Effector memory CD8-positive, alpha-beta T cell (primary cell): ENCODE data around the gene RAB4A.
A peak's percentile ranks its signal among the peaks of the same experiment; 100 is the strongest.

Source experiments
- ATAC-seq: fragments of 150-1000 bp; cut with Tn5 transposase; replicated peaks from 2 replicates; pipeline ENCODE4 v1.10.0; 2021; ENCODE audit warnings: mild to moderate bottlenecking, moderate library complexity
- DNase-seq, 3 experiments: peaks; one replicate each; pipeline ENCODE4 v3.0.0; 2021
- H3K27ac Mint-ChIP-seq, 2 donors: one replicate each; pipeline ENCODE4 v1.8.0; 2022; ENCODE audit warnings: mild to moderate bottlenecking in 2 of 2, mixed read lengths in 2 of 2, moderate library complexity in 2 of 2
- H3K27me3 Mint-ChIP-seq, 2 donors: one replicate each; pipeline ENCODE4 v1.8.0; 2022; ENCODE audit warnings: mixed read lengths in 2 of 2
- H3K36me3 Mint-ChIP-seq: one replicate; pipeline ENCODE4 v1.8.0; 2022; ENCODE audit warnings: mild to moderate bottlenecking, moderate library complexity, mixed read lengths; ENCODE audit not compliant: insufficient read depth
- H3K4me1 Mint-ChIP-seq, 2 donors: one replicate each; pipeline ENCODE4 v1.8.0; 2022; ENCODE audit warnings: low read depth in 2 of 2, mixed read lengths in 2 of 2
- H3K4me3 Mint-ChIP-seq, 2 donors: one replicate each; pipeline ENCODE4 v1.8.0; 2022; ENCODE audit warnings: mild to moderate bottlenecking in 2 of 2, mixed read lengths in 2 of 2, moderate library complexity in 2 of 2
- H3K9me3 Mint-ChIP-seq, 2 donors: one replicate each; pipeline ENCODE4 v1.8.0; 2022; ENCODE audit warnings: mixed read lengths in 2 of 2

Gene RAB4A

GRCh38 chr1:229268505-229268904 lies 2.4 kb upstream of the RAB4A start:
- DNase-seq = no peak
- peaks cover 8% of the 10 kb centered on the region for H3K36me3 Mint-ChIP-seq
- no peaks in the 10 kb centered on the region for H3K27me3 Mint-ChIP-seq
- H3K4me3 Mint-ChIP-seq = no peak overlapping the region
- H3K4me1 Mint-ChIP-seq = peaks cover 15 to 23% of the 10 kb centered on the region in 2 donors
- no peak overlapping the region for H3K27ac Mint-ChIP-seq
- peaks cover 0 to 1% of the 10 kb centered on the region in 2 donors for H3K9me3 Mint-ChIP-seq
- no peak for ATAC-seq

- H3K27ac Mint-ChIP-seq = peak overlapping the region; percentile 85 to 92
- peaks cover 26 to 34% of the 10 kb centered on the region in 2 donors for H3K4me1 Mint-ChIP-seq
- DNase-seq (peak in 2 of 3 experiments; percentile 16), ATAC-seq (peak; percentile 67)
- peak overlapping the region; percentile 91 to 97 for H3K4me3 Mint-ChIP-seq
- H3K36me3 Mint-ChIP-seq = peaks cover 8% of the 10 kb centered on the region
- peaks cover 0 to 1% of the 10 kb centered on the region in 2 donors for H3K9me3 Mint-ChIP-seq
- no peaks in the 10 kb centered on the region for H3K27me3 Mint-ChIP-seq
Measured at GRCh38 chr1:229271448-229272159, 693 bp downstream of the RAB4A start.

GRCh38 chr1:229272164-229273158 lies 1.6 kb downstream of the RAB4A start:
- H3K4me3 Mint-ChIP-seq = peak overlapping the region; percentile 91 to 97
- H3K27me3 Mint-ChIP-seq = no peaks in the 10 kb centered on the region
- H3K27ac Mint-ChIP-seq = peak overlapping the region; percentile 85 to 92
- no peak for DNase-seq
- no peak for ATAC-seq
- peaks cover 8% of the 10 kb centered on the region for H3K36me3 Mint-ChIP-seq
- H3K4me1 Mint-ChIP-seq = peaks cover 26 to 31% of the 10 kb centered on the region in 2 donors
- no peaks in the 10 kb centered on the region for H3K9me3 Mint-ChIP-seq

GRCh38 chr1:229273507-229274232 lies 2.8 kb downstream of the RAB4A start:
- Mint-ChIP-seq H3K4me1 (peaks cover 26 to 31% of the 10 kb centered on the region in 2 donors), H3K9me3 (no peaks in the 10 kb centered on the region), H3K4me3 (no peak overlapping the region), H3K27ac (no peak overlapping the region), H3K27me3 (no peaks in the 10 kb centered on the region), H3K36me3 (peaks cover 8% of the 10 kb centered on the region)
- ATAC-seq (no peak), DNase-seq (no peak)

GRCh38 chr1:229275005-229275404 lies 4.1 kb downstream of the RAB4A start:
- Mint-ChIP-seq H3K4me1 (peaks cover 26 to 32% of the 10 kb centered on the region in 2 donors), H3K27ac (no peak overlapping the region), H3K36me3 (peaks cover 8% of the 10 kb centered on the region), H3K27me3 (no peaks in the 10 kb centered on the region), H3K9me3 (no peaks in the 10 kb centered on the region), H3K4me3 (no peak overlapping the region)
- no peak for ATAC-seq
- no peak for DNase-seq

- H3K36me3 Mint-ChIP-seq = no peaks in the 10 kb centered on the region
- peaks cover 28 to 43% of the 10 kb centered on the region in 2 donors for H3K4me1 Mint-ChIP-seq
- DNase-seq = no peak
- no peak overlapping the region for H3K4me3 Mint-ChIP-seq
- no peak overlapping the region for H3K27ac Mint-ChIP-seq
- no peaks in the 10 kb centered on the region for H3K9me3 Mint-ChIP-seq
- no peaks in the 10 kb centered on the region for H3K27me3 Mint-ChIP-seq
- no peak for ATAC-seq
Measured at GRCh38 chr1:229278120-229278741, 7.3 kb downstream of the RAB4A start.

- no peaks in the 10 kb centered on the region for H3K9me3 Mint-ChIP-seq
- no peak overlapping the region for H3K27ac Mint-ChIP-seq
- H3K36me3 Mint-ChIP-seq = no peaks in the 10 kb centered on the region
- H3K27me3 Mint-ChIP-seq = no peaks in the 10 kb centered on the region
- no peak for DNase-seq
- H3K4me1 Mint-ChIP-seq = peaks cover 26 to 44% of the 10 kb centered on the region in 2 donors
- ATAC-seq = no peak
- no peak overlapping the region for H3K4me3 Mint-ChIP-seq
Measured at GRCh38 chr1:229279242-229279641, 8.3 kb downstream of the RAB4A start.

- Mint-ChIP-seq H3K36me3 (no peaks in the 10 kb centered on the region), H3K4me3 (no peak overlapping the region)
Measured at GRCh38 chr1:229280037-229280828, 9.3 kb downstream of the RAB4A start.

GRCh38 chr1:229280921-229281320 lies 10.0 kb downstream of the RAB4A start:
- ATAC-seq = no peak
- no peaks in the 10 kb centered on the region for H3K36me3 Mint-ChIP-seq
- H3K9me3 Mint-ChIP-seq = no peaks in the 10 kb centered on the region
- H3K27me3 Mint-ChIP-seq = no peaks in the 10 kb centered on the region
- peak overlapping the region in 1 of 2 donors; percentile 4 for H3K4me3 Mint-ChIP-seq
- H3K4me1 Mint-ChIP-seq = peaks cover 28 to 47% of the 10 kb centered on the region in 2 donors
- no peak for DNase-seq
- H3K27ac Mint-ChIP-seq = no peak overlapping the region

More at GRCh38 chr1:229280037-229280828, 9.3 kb downstream of the RAB4A start:
- DNase-seq = no peak
- H3K27me3 Mint-ChIP-seq = no peaks in the 10 kb centered on the region
- H3K9me3 Mint-ChIP-seq = no peaks in the 10 kb centered on the region
- no peak overlapping the region for H3K27ac Mint-ChIP-seq
- ATAC-seq = no peak
- peaks cover 25 to 45% of the 10 kb centered on the region in 2 donors for H3K4me1 Mint-ChIP-seq

- Mint-ChIP-seq H3K4me1 (peaks cover 27 to 50% of the 10 kb centered on the region in 2 donors), H3K36me3 (no peaks in the 10 kb centered on the region), H3K4me3 (peak overlapping the region in 1 of 2 donors; percentile 4), H3K9me3 (no peaks in the 10 kb centered on the region), H3K27ac (no peak overlapping the region), H3K27me3 (no peaks in the 10 kb centered on the region)
- DNase-seq (no peak), ATAC-seq (no peak)
Measured at GRCh38 chr1:229281339-229281926, 10.5 kb downstream of the RAB4A start.

- Mint-ChIP-seq H3K4me1 (peaks cover 34 to 57% of the 10 kb centered on the region in 2 donors), H3K27me3 (no peaks in the 10 kb centered on the region), H3K9me3 (no peaks in the 10 kb centered on the region), H3K27ac (no peak overlapping the region), H3K4me3 (peak overlapping the region in 1 of 2 donors; percentile 10), H3K36me3 (no peaks in the 10 kb centered on the region)
- DNase-seq (no peak), ATAC-seq (no peak)
Measured at GRCh38 chr1:229282295-229282823, 11.4 kb downstream of the RAB4A start.

- peaks cover 38 to 63% of the 10 kb centered on the region in 2 donors for H3K4me1 Mint-ChIP-seq
- no peak overlapping the region for H3K4me3 Mint-ChIP-seq
- no peaks in the 10 kb centered on the region for H3K9me3 Mint-ChIP-seq
- H3K27ac Mint-ChIP-seq = no peak overlapping the region
- DNase-seq (no peak), ATAC-seq (no peak)
- no peaks in the 10 kb centered on the region for H3K36me3 Mint-ChIP-seq
- H3K27me3 Mint-ChIP-seq = no peaks in the 10 kb centered on the region
Measured at GRCh38 chr1:229283183-229283611, 12.3 kb downstream of the RAB4A start.
